ENCODE results near the gene TLCD2.
"Not testable (repeated sequence)": the region's sequence is repeated elsewhere in the genome, so short reads cannot be mapped to it uniquely, and the experiment has no call there.

The TLCD2 gene

GRCh38 chr17:1693339-1693738 is 16.8 kb downstream of the TLCD2 start:
- no peak for DNase-seq

GRCh38 chr17:1690544-1691221 is 19.5 kb downstream of the TLCD2 start:
- DNase-seq, result no peak

- DNase-seq, result not testable (repeated sequence)
These were observed 21.8 kb downstream of the TLCD2 start for GRCh38 chr17:1688405-1688804.

GRCh38 chr17:1686086-1686485 is 24.1 kb downstream of the TLCD2 start:
- no peak for DNase-seq

- peak; percentile 49 to 98 (median 94) for DNase-seq
These were observed 25.6 kb downstream of the TLCD2 start, which contains the start of gene PRPF8 for GRCh38 chr17:1684378-1685189. TSS of gene PRPF8 (minus strand) at chr17:1684867. CDS start at chr17:1684571, 296 bp downstream.

GRCh38 chr17:1683459-1683858 is 26.7 kb downstream of the TLCD2 start:
- DNase-seq, result peak in 1 of 51 donors; percentile 3

GRCh38 chr17:1676401-1676800 is 33.8 kb downstream of the TLCD2 start:
- DNase-seq, result no peak

GRCh38 chr17:1673041-1673785 is 37.0 kb downstream of the TLCD2 start:
- no peak for DNase-seq

GRCh38 chr17:1663934-1664333 is 46.2 kb downstream of the TLCD2 start:
- DNase-seq, result not testable (repeated sequence)

GRCh38 chr17:1661045-1661444 is 49.1 kb downstream of the TLCD2 start:
- no peak for DNase-seq

- DNase-seq, result no peak
These were observed 52.1 kb downstream of the TLCD2 start for GRCh38 chr17:1658100-1658499.

- DNase-seq, result no peak
These were observed 56.4 kb downstream of the TLCD2 start for GRCh38 chr17:1653735-1654134.

GRCh38 chr17:1652794-1653193 is 57.4 kb downstream of the TLCD2 start:
- not testable (repeated sequence) for DNase-seq
